ENCODE data around the gene BICDL1.

- no peak for TF ChIP-seq CTCF (IDR thresholded peaks at IDR 0.05; ENCODE audit: insufficient read depth, low read length, poor library complexity, severe bottlenecking)
- no peak for TF ChIP-seq EZH2phosphoT487 (conservative IDR thresholded peaks at IDR 0.05; ENCODE audit: low read length)
These were observed 1.4 kb downstream of the BICDL1 start for GRCh38 chr12:119990382-119990874.
